ENCODE measurements around the gene TMED5.
"Not testable (repeated sequence)": the region's sequence is repeated elsewhere in the genome, so short reads cannot be mapped to it uniquely, and the experiment has no call there.

Gene TMED5

GRCh38 chr1:93179886-93180722 lies at the start of gene TMED5:
Gene TMED5, minus strand, starts transcription at chr1:93180413. Its CDS starts 171 bp downstream, at chr1:93180242.
- peak; percentile 85 for FAIRE-seq

- FAIRE-seq = no peak
Measured at GRCh38 chr1:93223023-93223675, 42.9 kb upstream of the TMED5 start.

- no peak for FAIRE-seq
Measured at GRCh38 chr1:93221913-93222312, 41.7 kb upstream of the TMED5 start.

- FAIRE-seq = not testable (repeated sequence)
Measured at GRCh38 chr1:93220716-93221115, 40.5 kb upstream of the TMED5 start.

- no peak for FAIRE-seq
Measured at GRCh38 chr1:93219443-93219842, 39.2 kb upstream of the TMED5 start.

GRCh38 chr1:93215322-93215721 lies 35.1 kb upstream of the TMED5 start:
- FAIRE-seq = no peak

GRCh38 chr1:93207211-93207610 lies 27.0 kb upstream of the TMED5 start:
- no peak for FAIRE-seq

GRCh38 chr1:93206567-93206954 lies 26.3 kb upstream of the TMED5 start:
- no peak for FAIRE-seq

GRCh38 chr1:93205892-93206566 lies 25.8 kb upstream of the TMED5 start:
- FAIRE-seq = no peak

GRCh38 chr1:93200714-93201113 lies 20.5 kb upstream of the TMED5 start:
- no peak for FAIRE-seq

GRCh38 chr1:93200086-93200620 lies 19.9 kb upstream of the TMED5 start:
- no peak for FAIRE-seq

GRCh38 chr1:93199150-93199549 lies 18.9 kb upstream of the TMED5 start:
- no peak for FAIRE-seq

- FAIRE-seq = no peak
Measured at GRCh38 chr1:93196591-93196990, 16.4 kb upstream of the TMED5 start.

- FAIRE-seq = no peak
Measured at GRCh38 chr1:93194231-93194990, 14.2 kb upstream of the TMED5 start.

GRCh38 chr1:93190432-93190831 lies 10.2 kb upstream of the TMED5 start:
- FAIRE-seq = no peak

- FAIRE-seq = no peak
Measured at GRCh38 chr1:93186667-93187066, 6.5 kb upstream of the TMED5 start.

- no peak for FAIRE-seq
Measured at GRCh38 chr1:93180723-93181613, 755 bp upstream of the TMED5 start, which contains the start of gene CCDC18. Gene CCDC18, plus strand, starts transcription at chr1:93180724. Its CDS starts 2,638 bp downstream, at chr1:93183362.

- FAIRE-seq = no peak
Measured at GRCh38 chr1:93178418-93178817, 1.8 kb downstream of the TMED5 start.

GRCh38 chr1:93177991-93178390 lies 2.2 kb downstream of the TMED5 start:
- FAIRE-seq = no peak

GRCh38 chr1:93174638-93175037 lies 5.6 kb downstream of the TMED5 start:
- not testable (repeated sequence) for FAIRE-seq

GRCh38 chr1:93172778-93173177 lies 7.4 kb downstream of the TMED5 start:
- FAIRE-seq = no peak

Measured in endometrium (tissue), 2 donors.